AG08396 (cell line): ENCODE data around the gene ZNF280B.
"Not testable (repeated sequence)": the region's sequence is repeated elsewhere in the genome, so short reads cannot be mapped to it uniquely, and the experiment has no call there.

Source experiments
- DNase-seq: peaks from one replicate; pipeline ENCODE4 v3.0.0; 2012; ENCODE audit warnings: low spot score, mixed read lengths

The ZNF280B gene

GRCh38 chr22:22534604-22535415, 26.3 kb upstream of the ZNF280B start:
- DNase-seq: no peak

GRCh38 chr22:22533863-22534262, 25.3 kb upstream of the ZNF280B start:
- no peak for DNase-seq

GRCh38 chr22:22533417-22533816, 24.9 kb upstream of the ZNF280B start:
- no peak for DNase-seq

- not testable (repeated sequence) for DNase-seq
Observed at GRCh38 chr22:22532547-22533071, 24.1 kb upstream of the ZNF280B start.

GRCh38 chr22:22531770-22532546, 23.4 kb upstream of the ZNF280B start:
- DNase-seq: no peak

GRCh38 chr22:22528780-22529179, 20.2 kb upstream of the ZNF280B start:
- DNase-seq: no peak

- no peak for DNase-seq
Observed at GRCh38 chr22:22527312-22527711, 18.8 kb upstream of the ZNF280B start.

GRCh38 chr22:22526125-22526912, 17.8 kb upstream of the ZNF280B start:
- DNase-seq: no peak

- DNase-seq: no peak
Observed at GRCh38 chr22:22523494-22523893, 15.0 kb upstream of the ZNF280B start.

- DNase-seq: no peak
Observed at GRCh38 chr22:22521631-22522030, 13.1 kb upstream of the ZNF280B start.

- no peak for DNase-seq
Observed at GRCh38 chr22:22520667-22521602, 12.4 kb upstream of the ZNF280B start.

- DNase-seq: no peak
Observed at GRCh38 chr22:22520020-22520656, 11.6 kb upstream of the ZNF280B start, which contains the start of gene ZNF280A. ZNF280A (minus strand) TSS chr22:22520270; CDS start chr22:22515630, 4,640 bp downstream.

GRCh38 chr22:22519591-22519990, 11.0 kb upstream of the ZNF280B start:
- DNase-seq: no peak

GRCh38 chr22:22516992-22517391, 8.4 kb upstream of the ZNF280B start:
- DNase-seq: no peak

- DNase-seq: no peak
Observed at GRCh38 chr22:22515890-22516289, 7.3 kb upstream of the ZNF280B start.

- DNase-seq: not testable (repeated sequence)
Observed at GRCh38 chr22:22514431-22514830, 5.9 kb upstream of the ZNF280B start.

- no peak for DNase-seq
Observed at GRCh38 chr22:22513619-22514018, 5.1 kb upstream of the ZNF280B start.

- no peak for DNase-seq
Observed at GRCh38 chr22:22512951-22513350, 4.4 kb upstream of the ZNF280B start.

GRCh38 chr22:22510833-22511232, 2.3 kb upstream of the ZNF280B start:
- not testable (repeated sequence) for DNase-seq

- not testable (repeated sequence) for DNase-seq
Observed at GRCh38 chr22:22509912-22510311, 1.4 kb upstream of the ZNF280B start.
